HFFc6 (cell line): ENCODE data around the gene SH3TC1. TPM values are rescaled to one million over a fixed set of nuclear protein-coding genes. Genes with fewer than 3 reads are reported as not detected.

Experiments
- DNase-seq: peaks from one replicate; pipeline ENCODE4 v3.0.0-alpha.2; 2018
- H3K27ac Mint-ChIP-seq: 2 replicates; pipeline ENCODE4 v1.8.0; 2020; ENCODE audit warnings: mild to moderate bottlenecking, mixed read lengths
- H3K27me3 Mint-ChIP-seq: 2 replicates; pipeline ENCODE4 v1.8.0; 2021; ENCODE audit warnings: mild to moderate bottlenecking, moderate library complexity, mixed read lengths; ENCODE audit not compliant: insufficient read depth
- H3K36me3 Mint-ChIP-seq: 2 replicates; pipeline ENCODE4 v1.8.0; 2021; ENCODE audit warnings: low read depth, mixed read lengths
- H3K4me1 Mint-ChIP-seq: 2 replicates; pipeline ENCODE4 v1.8.0; 2020; ENCODE audit warnings: low read depth, mixed read lengths
- H3K4me3 Mint-ChIP-seq: 2 replicates; pipeline ENCODE4 v1.8.0; 2020; ENCODE audit warnings: mild to moderate bottlenecking, moderate library complexity, mixed read lengths
- H3K9me3 Mint-ChIP-seq: 2 replicates; pipeline ENCODE4 v1.8.0; 2020; ENCODE audit warnings: mild to moderate bottlenecking, mixed read lengths
- CTCF ChIP-seq: fragments of 200-600 bp; sonication (generic); IDR thresholded peaks from 2 replicates; pipeline ENCODE4 v1.5.0; 2021; ENCODE audit warnings: antibody characterized with exemption, mild to moderate bottlenecking
- total RNA-seq, 6 experiments: library from RNA; stranded (reverse); fragmentation: NEBNext Ultra II Directional; extraction: Animal tissue kit (Norgen Biotek cat#: 25700); gene quantifications; 2 replicates in 1 of 6; 3 replicates in 5 of 6; pipeline ENCODE4 v1.2.3, GENCODE V29; 2021

Gene SH3TC1
- total RNA-seq, 6 experiments from 2014 or later: 0.34 to 1.4 (median 0.86) TPM

GRCh38 chr4:8238036-8238511, 39.0 kb downstream of the SH3TC1 start:
- DNase-seq: no peak
- H3K9me3 Mint-ChIP-seq: no peaks in the 10 kb centered on the region
- H3K4me3 Mint-ChIP-seq: no peak overlapping the region
- H3K27ac Mint-ChIP-seq: no peak overlapping the region
- H3K4me1 Mint-ChIP-seq: no peaks in the 10 kb centered on the region
- H3K36me3 Mint-ChIP-seq: no peaks in the 10 kb centered on the region
- H3K27me3 Mint-ChIP-seq: peaks cover 4% of the 10 kb centered on the region
- no peak for TF ChIP-seq CTCF

GRCh38 chr4:8238515-8239053, 39.5 kb downstream of the SH3TC1 start:
- Mint-ChIP-seq H3K4me3 (no peak overlapping the region), H3K27ac (no peak overlapping the region), H3K36me3 (no peaks in the 10 kb centered on the region), H3K27me3 (peaks cover 4% of the 10 kb centered on the region), H3K9me3 (no peaks in the 10 kb centered on the region), H3K4me1 (no peaks in the 10 kb centered on the region)
- TF ChIP-seq CTCF: peak; percentile 76
- no peak for DNase-seq

GRCh38 chr4:8239226-8239625, 40.1 kb downstream of the SH3TC1 start:
- H3K27me3 Mint-ChIP-seq: peaks cover 4% of the 10 kb centered on the region
- no peak for DNase-seq
- H3K36me3 Mint-ChIP-seq: no peaks in the 10 kb centered on the region
- no peak for TF ChIP-seq CTCF
- H3K27ac Mint-ChIP-seq: no peak overlapping the region
- H3K4me3 Mint-ChIP-seq: no peak overlapping the region
- H3K4me1 Mint-ChIP-seq: no peaks in the 10 kb centered on the region
- H3K9me3 Mint-ChIP-seq: no peaks in the 10 kb centered on the region

- no peak for TF ChIP-seq CTCF
- H3K27ac Mint-ChIP-seq: no peak overlapping the region
- no peaks in the 10 kb centered on the region for H3K9me3 Mint-ChIP-seq
- H3K27me3 Mint-ChIP-seq: peaks cover 4% of the 10 kb centered on the region
- no peak for DNase-seq
- H3K36me3 Mint-ChIP-seq: no peaks in the 10 kb centered on the region
- H3K4me3 Mint-ChIP-seq: no peak overlapping the region
- no peaks in the 10 kb centered on the region for H3K4me1 Mint-ChIP-seq
Observed at GRCh38 chr4:8239661-8240060, 40.6 kb downstream of the SH3TC1 start.

- TF ChIP-seq CTCF: no peak
- Mint-ChIP-seq H3K4me3 (no peak overlapping the region), H3K4me1 (no peaks in the 10 kb centered on the region), H3K9me3 (no peaks in the 10 kb centered on the region), H3K27ac (no peak overlapping the region), H3K36me3 (no peaks in the 10 kb centered on the region), H3K27me3 (peaks cover 4% of the 10 kb centered on the region)
- no peak for DNase-seq
Observed at GRCh38 chr4:8240211-8241041, 41.3 kb downstream of the SH3TC1 start.
